GM19455 (cell line): ENCODE measurements around the gene ZBTB46.

Experiments
- ATAC-seq: cut with Tn5 transposase; IDR thresholded peaks from one replicate; pipeline ENCODE4 v1.9.1; 2021; ENCODE audit not compliant: unreplicated experiment

ZBTB46 gene

GRCh38 chr20:63748070-63748933, 82.8 kb downstream of the ZBTB46 start:
- ATAC-seq = no peak

GRCh38 chr20:63747622-63748069, 83.4 kb downstream of the ZBTB46 start:
- ATAC-seq = no peak

GRCh38 chr20:63746751-63747315, 84.2 kb downstream of the ZBTB46 start:
- no peak for ATAC-seq

GRCh38 chr20:63745961-63746731, 84.9 kb downstream of the ZBTB46 start:
- no peak for ATAC-seq

GRCh38 chr20:63745424-63745805, 85.6 kb downstream of the ZBTB46 start:
- ATAC-seq = no peak

- no peak for ATAC-seq
Measured at GRCh38 chr20:63744574-63745423, 86.3 kb downstream of the ZBTB46 start.

GRCh38 chr20:63744158-63744557, 86.9 kb downstream of the ZBTB46 start:
- ATAC-seq = no peak

- no peak for ATAC-seq
Measured at GRCh38 chr20:63743210-63743970, 87.7 kb downstream of the ZBTB46 start.

GRCh38 chr20:63742381-63743024, 88.6 kb downstream of the ZBTB46 start:
- ATAC-seq = no peak

- ATAC-seq = no peak
Measured at GRCh38 chr20:63741676-63742380, 89.2 kb downstream of the ZBTB46 start.

- ATAC-seq = no peak
Measured at GRCh38 chr20:63741354-63741675, 89.7 kb downstream of the ZBTB46 start.

GRCh38 chr20:63740627-63741353, 90.3 kb downstream of the ZBTB46 start:
- ATAC-seq = no peak

- no peak for ATAC-seq
Measured at GRCh38 chr20:63740070-63740626, 90.9 kb downstream of the ZBTB46 start.

- no peak for ATAC-seq
Measured at GRCh38 chr20:63739130-63740069, 91.7 kb downstream of the ZBTB46 start, which contains the start of gene SLC2A4RG. Gene SLC2A4RG (plus strand): TSS chr20:63739776. CDS start chr20:63739913, 137 bp downstream.

- no peak for ATAC-seq
Measured at GRCh38 chr20:63738687-63739129, 92.4 kb downstream of the ZBTB46 start.

GRCh38 chr20:63737945-63738686, 92.9 kb downstream of the ZBTB46 start:
- no peak for ATAC-seq
